Neural progenitor cell (in vitro differentiated cells): ENCODE data around the gene DEPDC7. TPM values are rescaled to one million over a fixed set of nuclear protein-coding genes. Genes with fewer than 3 reads are reported as not detected.

Source experiments
- DNase-seq: peaks from one replicate; pipeline ENCODE4 v3.0.0-alpha.2; 2016; ENCODE audit warnings: low spot score
- H2AFZ ChIP-seq: fragments of 200-600 bp; sonication (generic); replicated peaks from 2 replicates; pipeline ENCODE4 v1.6.1; 2016; ENCODE audit warnings: antibody characterized with exemption
- H3F3A ChIP-seq: fragments of 200-600 bp; sonication (generic); 2 replicates; pipeline ENCODE4 v1.6.1; 2016; ENCODE audit warnings: antibody characterized with exemption, low read depth
- H3K27ac ChIP-seq: fragments of 200-600 bp; sonication (generic); 2 replicates; pipeline ENCODE4 v1.5.1; 2016; ENCODE audit warnings: mild to moderate bottlenecking
- H3K27me3 ChIP-seq: fragments of 200-600 bp; sonication (generic); 2 replicates; pipeline ENCODE4 v1.6.1; 2016; ENCODE audit warnings: mild to moderate bottlenecking, moderate library complexity
- H3K36me3 ChIP-seq: fragments of 200-600 bp; sonication (generic); 2 replicates; pipeline ENCODE4 v1.5.1; 2016
- H3K4me1 ChIP-seq: fragments of 200-600 bp; sonication (generic); 2 replicates; pipeline ENCODE4 v1.6.1; 2016; ENCODE audit warnings: mixed run types
- H3K4me2 ChIP-seq: fragments of 200-600 bp; sonication (generic); 2 replicates; pipeline ENCODE4 v1.6.1; 2016
- H3K4me3 ChIP-seq: fragments of 200-600 bp; sonication (generic); 2 replicates; pipeline ENCODE4 v1.5.1; 2016
- H3K79me2 ChIP-seq: fragments of 200-600 bp; sonication (generic); 2 replicates; pipeline ENCODE4 v1.6.1; 2016; ENCODE audit warnings: low read depth
- H3K9ac ChIP-seq: fragments of 200-600 bp; sonication (generic); 2 replicates; pipeline ENCODE4 v1.6.1; 2016
- H3K9me3 ChIP-seq: fragments of 200-600 bp; sonication (generic); 2 replicates; pipeline ENCODE4 v1.5.1; 2016; ENCODE audit warnings: low read depth
- H4K20me1 ChIP-seq: fragments of 200-600 bp; sonication (generic); 2 replicates; pipeline ENCODE4 v1.6.1; 2016; ENCODE audit warnings: low read depth
- H3K27ac Mint-ChIP-seq: 3 replicates; pipeline ENCODE4 v1.8.0; 2021; ENCODE audit warnings: mixed read lengths
- H3K27me3 Mint-ChIP-seq: 2 replicates; pipeline ENCODE4 v1.8.0; 2022; ENCODE audit warnings: low read depth, mild to moderate bottlenecking, inconsistent platforms, moderate library complexity, mixed read lengths; ENCODE audit not compliant: insufficient read depth
- H3K36me3 Mint-ChIP-seq: 3 replicates; pipeline ENCODE4 v1.8.0; 2021; ENCODE audit warnings: mixed read lengths
- H3K4me1 Mint-ChIP-seq: 3 replicates; pipeline ENCODE4 v1.8.0; 2021; ENCODE audit warnings: mixed read lengths
- H3K4me3 Mint-ChIP-seq: 3 replicates; pipeline ENCODE4 v1.8.0; 2021; ENCODE audit warnings: mild to moderate bottlenecking, moderate library complexity, mixed read lengths
- H3K9me3 Mint-ChIP-seq: 3 replicates; pipeline ENCODE4 v1.8.0; 2020; ENCODE audit warnings: mixed read lengths
- EZH2 ChIP-seq: fragments of 200-600 bp; sonication (generic); IDR thresholded peaks from 2 replicates; pipeline ENCODE4 v1.6.1; 2017; ENCODE audit warnings: antibody characterized with exemption, mild to moderate bottlenecking, moderate library complexity
- EZH2phosphoT487 ChIP-seq: fragments of 200-600 bp; sonication (generic); IDR thresholded peaks from 2 replicates; pipeline ENCODE4 v1.6.1; 2017; ENCODE audit warnings: antibody characterized with exemption
- small RNA-seq: library from RNA; depleted of rRNA; stranded (forward); fragments of <200 nt; gene quantifications from one replicate; pipeline ENCODE3, GENCODE V24; 2015
- total RNA-seq: library from RNA; depleted of rRNA; stranded (reverse); fragments of >200 nt; gene quantifications from 2 replicates; pipeline ENCODE4 v1.2.3, GENCODE V29; 2015; ENCODE audit warnings: low replicate concordance
- TF ChIP-seq, protein P1 (sequence below): fragments of 200-600 bp; sonication (generic); IDR thresholded peaks from 2 replicates; pipeline ENCODE4 v1.5.1; 2017; ENCODE audit warnings: antibody characterized with exemption, mild to moderate bottlenecking

Gene DEPDC7
- total RNA-seq, 1 donor from 2014 or later: 0.39 TPM

DNA sequence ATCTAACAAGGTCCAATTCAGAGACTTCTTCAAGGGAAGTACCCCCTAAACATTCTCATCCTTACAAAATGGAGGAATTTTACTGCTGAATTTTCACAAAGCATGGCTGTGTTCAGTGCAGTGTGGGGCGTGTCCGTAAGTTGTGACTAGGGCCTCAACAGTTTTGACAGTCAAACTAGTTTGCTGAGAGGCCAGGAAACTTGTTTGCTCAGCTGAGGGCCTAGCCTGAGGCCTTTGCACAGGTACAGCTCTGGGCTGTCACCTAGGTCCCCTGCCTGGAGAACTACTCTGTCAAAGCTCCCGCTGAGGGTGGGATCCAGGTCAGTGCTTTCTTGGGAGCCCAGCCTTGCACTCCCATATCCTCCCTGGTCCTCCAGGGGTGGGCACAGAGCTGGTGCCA, 51.6 kb downstream of the DEPDC7 start:
- Mint-ChIP-seq H3K27ac (no peak overlapping the region), H3K36me3 (peaks cover 18% of the 10 kb centered on the region), H3K9me3 (no peaks in the 10 kb centered on the region), H3K4me1 (peaks cover 4% of the 10 kb centered on the region), H3K27me3 (peaks cover 2% of the 10 kb centered on the region), H3K4me3 (no peak overlapping the region)
- Histone ChIP-seq H2AFZ (no peak overlapping the region), H3K4me3 (no peak overlapping the region), H3K27me3 (no peaks in the 10 kb centered on the region), H3F3A (peaks cover 7% of the 10 kb centered on the region), H3K9ac (no peak overlapping the region), H3K4me1 (no peaks in the 10 kb centered on the region), H3K79me2 (no peaks in the 10 kb centered on the region), H3K4me2 (no peak overlapping the region), H4K20me1 (no peaks in the 10 kb centered on the region), H3K36me3 (no peaks in the 10 kb centered on the region), H3K9me3 (no peaks in the 10 kb centered on the region), H3K27ac (no peak overlapping the region)
- DNase-seq: no peak
- TF ChIP-seq, protein P1, sequence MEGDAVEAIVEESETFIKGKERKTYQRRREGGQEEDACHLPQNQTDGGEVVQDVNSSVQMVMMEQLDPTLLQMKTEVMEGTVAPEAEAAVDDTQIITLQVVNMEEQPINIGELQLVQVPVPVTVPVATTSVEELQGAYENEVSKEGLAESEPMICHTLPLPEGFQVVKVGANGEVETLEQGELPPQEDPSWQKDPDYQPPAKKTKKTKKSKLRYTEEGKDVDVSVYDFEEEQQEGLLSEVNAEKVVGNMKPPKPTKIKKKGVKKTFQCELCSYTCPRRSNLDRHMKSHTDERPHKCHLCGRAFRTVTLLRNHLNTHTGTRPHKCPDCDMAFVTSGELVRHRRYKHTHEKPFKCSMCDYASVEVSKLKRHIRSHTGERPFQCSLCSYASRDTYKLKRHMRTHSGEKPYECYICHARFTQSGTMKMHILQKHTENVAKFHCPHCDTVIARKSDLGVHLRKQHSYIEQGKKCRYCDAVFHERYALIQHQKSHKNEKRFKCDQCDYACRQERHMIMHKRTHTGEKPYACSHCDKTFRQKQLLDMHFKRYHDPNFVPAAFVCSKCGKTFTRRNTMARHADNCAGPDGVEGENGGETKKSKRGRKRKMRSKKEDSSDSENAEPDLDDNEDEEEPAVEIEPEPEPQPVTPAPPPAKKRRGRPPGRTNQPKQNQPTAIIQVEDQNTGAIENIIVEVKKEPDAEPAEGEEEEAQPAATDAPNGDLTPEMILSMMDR: no peak
- TF ChIP-seq EZH2phosphoT487 (no peak), EZH2 (no peak)

DNA sequence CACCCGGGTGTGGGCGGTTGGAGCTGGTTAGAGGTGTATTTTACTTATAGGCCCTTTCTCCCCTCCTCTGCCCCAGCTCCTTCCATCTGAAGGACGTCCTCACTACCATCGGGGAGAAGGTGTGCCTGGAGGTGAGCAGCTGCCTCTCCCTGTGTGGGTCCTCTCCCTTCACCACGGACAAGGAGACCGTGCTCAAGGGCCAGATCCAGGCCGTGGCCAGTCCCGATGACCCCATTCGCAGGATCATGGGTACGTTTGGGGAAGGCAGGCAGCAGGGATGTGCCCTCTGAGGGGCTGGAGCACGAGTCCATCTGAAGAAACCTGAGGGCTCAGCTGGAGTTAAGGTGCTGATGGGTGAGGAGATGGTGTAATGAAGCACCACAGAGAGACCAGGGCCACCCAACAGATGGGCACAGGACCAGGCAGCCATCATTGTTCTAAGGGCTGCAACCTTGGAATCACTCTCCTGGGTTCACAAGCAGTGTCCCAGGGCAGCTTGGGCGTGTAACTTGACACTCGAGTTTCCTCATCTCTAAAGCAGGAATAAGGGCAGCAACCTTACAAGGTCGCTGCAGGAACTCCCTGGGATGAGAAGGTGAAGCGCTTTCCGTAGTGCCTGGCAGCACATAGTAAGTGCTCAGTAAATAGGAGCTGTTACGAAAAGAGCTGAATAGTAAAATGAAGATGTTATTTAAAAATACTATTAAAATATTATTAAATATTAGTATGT, 53.1 kb downstream of the DEPDC7 start:
- no peak overlapping the region for H3K27ac ChIP-seq
- H3K9me3 Mint-ChIP-seq: no peaks in the 10 kb centered on the region
- H3K79me2 ChIP-seq: no peaks in the 10 kb centered on the region
- H3K9me3 ChIP-seq: no peaks in the 10 kb centered on the region
- no peak overlapping the region for H2AFZ ChIP-seq
- H3K27me3 Mint-ChIP-seq: peaks cover 2% of the 10 kb centered on the region
- TF ChIP-seq EZH2phosphoT487: no peak
- TF ChIP-seq, protein P1: no peak
- TF ChIP-seq EZH2: no peak
- no peaks in the 10 kb centered on the region for H3K36me3 ChIP-seq
- no peaks in the 10 kb centered on the region for H3K27me3 ChIP-seq
- H3K4me3 Mint-ChIP-seq: no peak overlapping the region
- peaks cover 7% of the 10 kb centered on the region for H3F3A ChIP-seq
- no peak overlapping the region for H3K27ac Mint-ChIP-seq
- no peak overlapping the region for H3K4me3 ChIP-seq
- no peak for DNase-seq
- no peaks in the 10 kb centered on the region for H4K20me1 ChIP-seq
- H3K4me1 ChIP-seq: no peaks in the 10 kb centered on the region
- peaks cover 23% of the 10 kb centered on the region for H3K36me3 Mint-ChIP-seq
- no peak overlapping the region for H3K4me2 ChIP-seq
- no peak overlapping the region for H3K9ac ChIP-seq
- H3K4me1 Mint-ChIP-seq: peaks cover 11% of the 10 kb centered on the region

DNA sequence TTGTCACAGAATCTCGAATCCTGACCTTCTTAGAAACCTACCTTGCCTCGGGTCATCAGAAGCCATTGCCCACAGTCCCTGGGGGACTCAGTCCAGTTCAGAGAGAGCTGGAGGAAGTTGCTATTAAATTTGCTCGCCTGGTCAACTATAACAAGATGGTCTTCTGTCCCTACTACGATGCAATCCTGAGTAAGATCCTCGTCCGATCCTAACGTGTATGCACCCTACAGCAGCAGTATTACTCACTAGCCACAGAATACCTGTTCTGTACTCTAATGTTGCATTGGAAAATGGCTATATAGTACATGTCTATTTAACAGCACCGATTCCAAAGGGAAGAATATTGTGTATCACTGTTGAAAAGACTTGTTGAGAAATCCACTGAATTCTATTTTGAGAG, 56.8 kb downstream of the DEPDC7 start:
- H3K36me3 Mint-ChIP-seq: peaks cover 42% of the 10 kb centered on the region
- H3K36me3 ChIP-seq: no peaks in the 10 kb centered on the region
- DNase-seq: no peak
- no peaks in the 10 kb centered on the region for H3K79me2 ChIP-seq
- H3K4me2 ChIP-seq: no peak overlapping the region
- no peaks in the 10 kb centered on the region for H3K9me3 ChIP-seq
- no peaks in the 10 kb centered on the region for H3K27me3 ChIP-seq
- H3K4me3 Mint-ChIP-seq: no peak overlapping the region
- no peak overlapping the region for H3K27ac Mint-ChIP-seq
- H3K27ac ChIP-seq: no peak overlapping the region
- no peak overlapping the region for H2AFZ ChIP-seq
- no peak overlapping the region for H3K9ac ChIP-seq
- no peak overlapping the region for H3K4me3 ChIP-seq
- no peaks in the 10 kb centered on the region for H3F3A ChIP-seq
- peaks cover 2% of the 10 kb centered on the region for H3K27me3 Mint-ChIP-seq
- H3K4me1 Mint-ChIP-seq: peaks cover 8% of the 10 kb centered on the region
- TF ChIP-seq EZH2: no peak
- TF ChIP-seq, protein P1: no peak
- TF ChIP-seq EZH2phosphoT487: no peak
- H3K9me3 Mint-ChIP-seq: peaks cover 2% of the 10 kb centered on the region
- H4K20me1 ChIP-seq: no peaks in the 10 kb centered on the region
- no peaks in the 10 kb centered on the region for H3K4me1 ChIP-seq

Small RNAs within 50 kb of the gene (small RNA-seq; reads per million reads assigned to genes)
- not detected for gene RF00019

Other genes with a start within 250 kb of the DEPDC7 start
- gene CCDC73, start 221.2 kb upstream of the DEPDC7 start, total RNA-seq: not detected in 2 replicates
- gene PRRG4, start 186.0 kb upstream of the DEPDC7 start, total RNA-seq: 0.06 and 0.19 TPM in 2 replicates
- gene QSER1, start 123.1 kb upstream of the DEPDC7 start, total RNA-seq: 49.4 and 79.2 TPM in 2 replicates
- 20.0 and 24.3 TPM in 2 replicates for gene TCP11L1, start 23.7 kb downstream of the DEPDC7 start, total RNA-seq
- 54.7 and 76.6 TPM in 2 replicates for gene CSTF3, start 145.6 kb downstream of the DEPDC7 start, total RNA-seq
- gene HIPK3, start 241.5 kb downstream of the DEPDC7 start, total RNA-seq: 27.4 and 33.1 TPM in 2 replicates